Embryonic facial prominence (tissue), 1 donor: ENCODE measurements around the gene USP15.

Experiments used
- DNase-seq: peaks from one replicate; pipeline ENCODE4 v3.0.0-alpha.2; 2016; ENCODE audit errors: extremely low spot score

Gene USP15

GRCh38 chr12:62259993-62260732 is at the start of gene USP15:
Gene USP15 (plus strand): TSS chr12:62260404. CDS start chr12:62260415, 11 bp downstream.
- peak; percentile 93 for DNase-seq

- DNase-seq: no peak
Measured at GRCh38 chr12:62210422-62210821, 49.8 kb upstream of the USP15 start.

- no peak for DNase-seq
Measured at GRCh38 chr12:62211510-62211909, 48.7 kb upstream of the USP15 start.

GRCh38 chr12:62214846-62215245 is 45.4 kb upstream of the USP15 start:
- DNase-seq: no peak

- DNase-seq: no peak
Measured at GRCh38 chr12:62215506-62215905, 44.7 kb upstream of the USP15 start.

- no peak for DNase-seq
Measured at GRCh38 chr12:62217466-62218194, 42.6 kb upstream of the USP15 start.

- DNase-seq: no peak
Measured at GRCh38 chr12:62221107-62221506, 39.1 kb upstream of the USP15 start.

GRCh38 chr12:62224601-62225000 is 35.6 kb upstream of the USP15 start:
- no peak for DNase-seq

- no peak for DNase-seq
Measured at GRCh38 chr12:62227091-62227490, 33.1 kb upstream of the USP15 start.

GRCh38 chr12:62230652-62231051 is 29.6 kb upstream of the USP15 start:
- no peak for DNase-seq

- no peak for DNase-seq
Measured at GRCh38 chr12:62232143-62232729, 28.0 kb upstream of the USP15 start.

- no peak for DNase-seq
Measured at GRCh38 chr12:62233805-62234204, 26.4 kb upstream of the USP15 start.

- no peak for DNase-seq
Measured at GRCh38 chr12:62239571-62239970, 20.6 kb upstream of the USP15 start.

- no peak for DNase-seq
Measured at GRCh38 chr12:62247281-62248045, 12.7 kb upstream of the USP15 start.

GRCh38 chr12:62248873-62249272 is 11.3 kb upstream of the USP15 start:
- no peak for DNase-seq

GRCh38 chr12:62249419-62249818 is 10.8 kb upstream of the USP15 start:
- DNase-seq: no peak

GRCh38 chr12:62250671-62251608 is 9.3 kb upstream of the USP15 start:
- no peak for DNase-seq

- no peak for DNase-seq
Measured at GRCh38 chr12:62251609-62251958, 8.6 kb upstream of the USP15 start.

- no peak for DNase-seq
Measured at GRCh38 chr12:62252576-62252975, 7.6 kb upstream of the USP15 start.

GRCh38 chr12:62254967-62255366 is 5.2 kb upstream of the USP15 start:
- DNase-seq: no peak
